Retinal pigment epithelial cell (primary cell): Measurements from ENCODE around the gene CST3.

ENCODE experiments used
- DNase-seq: peaks from one replicate; pipeline ENCODE4 v3.0.0-alpha.2; 2010; ENCODE audit warnings: low read depth
- H3K4me3 ChIP-seq: 2 replicates; pipeline ENCODE4 v1.5.1; 2011; ENCODE audit warnings: mild to moderate bottlenecking, low read length, control low read depth, moderate library complexity
- TF ChIP-seq, protein P1 (sequence below): conservative IDR thresholded peaks from 2 replicates; pipeline ENCODE4 v1.5.1; 2011; ENCODE audit warnings: low read depth, low read length, control low read depth, inconsistent platforms

CST3 gene

DNA sequence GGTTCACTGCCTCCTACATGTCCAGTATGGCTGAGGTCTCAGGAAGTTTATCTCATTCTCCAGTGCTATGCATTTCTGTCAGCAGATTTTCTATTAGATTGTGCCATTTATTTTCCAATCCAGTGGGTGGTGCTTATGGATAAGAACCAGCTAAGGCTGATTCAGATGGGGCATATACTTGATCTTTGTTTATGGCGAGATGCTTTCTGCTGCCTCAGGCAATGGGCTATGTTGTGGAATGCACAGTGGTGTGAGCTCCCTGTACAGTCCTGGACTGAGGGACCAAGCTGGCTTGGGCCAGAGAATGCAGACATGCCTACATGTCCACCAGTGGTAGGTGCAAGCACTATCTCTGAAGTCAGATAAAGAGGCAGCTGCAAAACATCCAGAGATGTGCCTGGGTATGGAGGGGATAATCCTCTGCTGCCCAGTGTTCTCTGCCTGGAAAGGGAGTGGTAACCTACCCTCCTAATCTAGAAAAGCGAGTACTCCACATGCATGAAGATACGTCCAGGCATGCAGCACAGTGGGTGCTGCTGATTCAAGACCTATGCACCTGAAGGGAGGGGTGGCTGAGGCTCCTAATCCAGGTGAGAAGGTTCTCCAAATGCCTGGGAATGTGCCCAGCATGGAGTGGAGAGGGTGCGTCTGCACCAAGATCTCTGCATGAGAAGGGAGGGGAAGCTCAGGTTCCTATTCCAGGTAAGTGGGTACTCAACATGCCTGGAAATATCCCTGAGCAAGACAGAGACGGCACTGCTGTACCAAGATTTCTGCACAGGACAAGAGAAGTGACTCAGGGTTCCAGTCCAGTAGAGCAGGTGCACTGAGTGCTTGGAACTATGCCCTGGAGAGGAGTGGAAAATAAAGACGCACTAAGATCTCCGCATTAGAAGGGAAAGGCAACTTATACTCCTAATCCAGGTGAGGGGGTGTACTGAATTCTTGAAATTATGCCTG lies 41.7 kb upstream of the CST3 start:
- DNase-seq = no peak
- H3K4me3 ChIP-seq = no peak overlapping the region
- TF ChIP-seq, protein P1, sequence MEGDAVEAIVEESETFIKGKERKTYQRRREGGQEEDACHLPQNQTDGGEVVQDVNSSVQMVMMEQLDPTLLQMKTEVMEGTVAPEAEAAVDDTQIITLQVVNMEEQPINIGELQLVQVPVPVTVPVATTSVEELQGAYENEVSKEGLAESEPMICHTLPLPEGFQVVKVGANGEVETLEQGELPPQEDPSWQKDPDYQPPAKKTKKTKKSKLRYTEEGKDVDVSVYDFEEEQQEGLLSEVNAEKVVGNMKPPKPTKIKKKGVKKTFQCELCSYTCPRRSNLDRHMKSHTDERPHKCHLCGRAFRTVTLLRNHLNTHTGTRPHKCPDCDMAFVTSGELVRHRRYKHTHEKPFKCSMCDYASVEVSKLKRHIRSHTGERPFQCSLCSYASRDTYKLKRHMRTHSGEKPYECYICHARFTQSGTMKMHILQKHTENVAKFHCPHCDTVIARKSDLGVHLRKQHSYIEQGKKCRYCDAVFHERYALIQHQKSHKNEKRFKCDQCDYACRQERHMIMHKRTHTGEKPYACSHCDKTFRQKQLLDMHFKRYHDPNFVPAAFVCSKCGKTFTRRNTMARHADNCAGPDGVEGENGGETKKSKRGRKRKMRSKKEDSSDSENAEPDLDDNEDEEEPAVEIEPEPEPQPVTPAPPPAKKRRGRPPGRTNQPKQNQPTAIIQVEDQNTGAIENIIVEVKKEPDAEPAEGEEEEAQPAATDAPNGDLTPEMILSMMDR = no peak

DNA sequence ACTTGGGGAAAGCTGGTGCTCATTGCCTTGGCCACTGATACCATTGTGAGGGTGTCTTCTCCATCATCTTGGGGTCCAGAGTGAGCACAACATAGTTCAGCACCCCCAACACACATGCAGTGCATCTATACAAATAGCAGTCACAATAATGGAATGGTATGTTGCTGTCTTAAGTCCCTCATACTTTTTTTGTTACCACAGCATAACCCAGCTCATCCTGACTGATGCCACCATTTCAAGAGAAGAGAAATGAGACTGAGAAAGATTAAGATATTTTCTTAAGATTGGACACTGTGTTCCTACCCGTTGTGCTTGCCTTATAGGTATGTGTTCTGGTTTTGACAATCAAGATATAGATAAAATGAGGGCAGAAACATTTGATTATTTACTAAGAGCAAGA lies 35.5 kb upstream of the CST3 start:
- DNase-seq = no peak
- no peak overlapping the region for H3K4me3 ChIP-seq
- TF ChIP-seq, protein P1 = no peak

DNA sequence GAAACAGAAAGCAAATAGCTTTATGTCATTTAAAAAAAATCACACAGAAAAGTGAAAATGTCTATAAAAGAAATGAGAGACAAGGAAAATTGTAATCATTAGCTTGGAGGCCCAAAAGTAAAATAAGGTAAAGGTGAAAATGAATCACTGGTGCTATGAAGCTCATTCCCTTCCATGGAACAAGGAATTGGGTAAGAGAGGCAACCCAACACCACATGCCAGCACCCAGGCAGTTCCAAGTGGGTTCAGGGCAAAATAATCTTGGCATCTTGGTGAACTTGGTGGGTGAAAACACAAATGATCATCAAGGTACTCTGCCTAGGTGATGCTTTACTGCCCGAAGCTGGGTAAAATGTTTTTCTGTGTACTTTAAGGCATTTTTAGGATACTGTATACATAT lies 34.4 kb upstream of the CST3 start:
- TF ChIP-seq, protein P1 = no peak
- no peak for DNase-seq
- no peak overlapping the region for H3K4me3 ChIP-seq

DNA sequence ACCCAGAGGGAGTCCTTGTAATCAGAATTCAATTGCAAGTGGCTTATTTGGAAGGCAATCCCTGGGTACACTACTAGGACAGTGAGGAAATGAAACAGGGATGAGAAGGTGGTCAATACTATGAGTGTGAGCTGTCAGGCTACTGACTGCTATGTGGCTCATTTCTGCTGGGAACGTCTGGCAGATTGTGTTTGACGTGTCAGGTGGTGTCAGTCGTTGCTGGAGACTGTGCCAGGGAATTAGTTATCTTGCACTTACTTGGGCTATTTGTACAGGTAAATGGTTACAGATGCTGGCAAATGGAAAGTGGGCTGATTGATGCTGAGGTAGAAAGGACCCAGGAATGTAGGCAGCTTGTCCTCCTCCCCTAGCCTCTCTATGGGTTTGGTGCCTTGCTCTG lies 33.7 kb upstream of the CST3 start:
- DNase-seq = no peak
- no peak overlapping the region for H3K4me3 ChIP-seq

DNA sequence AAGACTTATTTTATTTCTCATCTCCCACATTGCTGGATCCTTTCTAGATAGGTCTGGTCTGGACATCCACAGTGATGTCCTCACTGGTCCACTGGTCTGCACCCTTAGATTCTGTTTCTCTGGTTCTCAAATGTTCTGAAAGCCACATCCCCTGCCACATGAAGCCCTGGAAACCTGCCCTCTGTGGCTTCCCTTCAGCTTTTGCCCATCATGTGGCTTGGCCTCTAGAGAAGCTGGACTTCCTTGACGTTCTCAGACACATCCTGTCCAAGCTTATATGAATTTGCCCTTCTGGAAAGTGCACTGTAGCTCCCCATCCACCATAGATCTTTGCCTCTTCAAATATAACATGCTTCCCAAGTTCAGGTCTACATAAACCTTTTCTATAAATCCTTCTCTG lies 32.6 kb upstream of the CST3 start:
- no peak overlapping the region for H3K4me3 ChIP-seq
- DNase-seq = no peak
- TF ChIP-seq, protein P1 = no peak

More for the DNA sequence above, 33.7 kb upstream of the CST3 start:
- TF ChIP-seq, protein P1 = no peak

DNA sequence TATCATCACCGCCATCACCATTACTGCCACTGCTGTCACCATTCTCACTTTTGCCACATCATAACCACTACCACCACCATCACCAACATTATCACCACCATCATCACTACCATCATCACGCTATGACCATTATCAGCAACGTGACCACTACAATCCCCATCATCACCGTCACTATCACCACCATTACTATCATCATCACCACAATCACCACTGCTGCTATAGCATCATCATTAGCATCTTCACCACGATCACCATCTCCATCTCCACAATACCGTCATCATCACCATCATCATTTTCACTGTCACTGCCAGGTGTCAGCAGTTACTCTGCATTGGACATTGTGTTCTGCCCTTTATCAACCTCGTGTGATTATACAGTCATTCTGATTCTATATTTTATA lies 32.1 kb upstream of the CST3 start:
- no peak for DNase-seq
- TF ChIP-seq, protein P1 = no peak
- H3K4me3 ChIP-seq = no peak overlapping the region

DNA sequence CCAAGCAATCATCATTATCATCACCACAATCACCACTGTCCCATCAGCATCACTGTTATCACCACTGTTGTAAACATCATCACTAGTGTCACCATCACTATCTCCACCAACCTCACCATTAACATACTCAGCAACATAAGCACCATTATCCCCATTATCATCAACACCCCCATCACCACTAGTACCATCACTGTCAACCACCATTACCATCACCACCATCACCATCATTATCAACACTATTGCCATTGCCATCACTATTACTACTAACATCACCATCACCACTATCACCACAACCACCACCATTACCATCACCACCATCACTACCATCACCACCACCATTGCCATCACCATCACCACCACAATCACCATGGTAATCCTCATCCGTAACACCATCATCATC lies 31.6 kb upstream of the CST3 start:
- H3K4me3 ChIP-seq = no peak overlapping the region
- no peak for DNase-seq
- TF ChIP-seq, protein P1 = no peak
